Measurements from ENCODE around the gene ADAM12. TPM values are rescaled to one million over a fixed set of nuclear protein-coding genes. Genes with fewer than 3 reads are reported as not detected.

The ADAM12 gene
- polyA plus RNA-seq, 3 donors = 25.6 to 27.1 (median 26.1) TPM

DNA sequence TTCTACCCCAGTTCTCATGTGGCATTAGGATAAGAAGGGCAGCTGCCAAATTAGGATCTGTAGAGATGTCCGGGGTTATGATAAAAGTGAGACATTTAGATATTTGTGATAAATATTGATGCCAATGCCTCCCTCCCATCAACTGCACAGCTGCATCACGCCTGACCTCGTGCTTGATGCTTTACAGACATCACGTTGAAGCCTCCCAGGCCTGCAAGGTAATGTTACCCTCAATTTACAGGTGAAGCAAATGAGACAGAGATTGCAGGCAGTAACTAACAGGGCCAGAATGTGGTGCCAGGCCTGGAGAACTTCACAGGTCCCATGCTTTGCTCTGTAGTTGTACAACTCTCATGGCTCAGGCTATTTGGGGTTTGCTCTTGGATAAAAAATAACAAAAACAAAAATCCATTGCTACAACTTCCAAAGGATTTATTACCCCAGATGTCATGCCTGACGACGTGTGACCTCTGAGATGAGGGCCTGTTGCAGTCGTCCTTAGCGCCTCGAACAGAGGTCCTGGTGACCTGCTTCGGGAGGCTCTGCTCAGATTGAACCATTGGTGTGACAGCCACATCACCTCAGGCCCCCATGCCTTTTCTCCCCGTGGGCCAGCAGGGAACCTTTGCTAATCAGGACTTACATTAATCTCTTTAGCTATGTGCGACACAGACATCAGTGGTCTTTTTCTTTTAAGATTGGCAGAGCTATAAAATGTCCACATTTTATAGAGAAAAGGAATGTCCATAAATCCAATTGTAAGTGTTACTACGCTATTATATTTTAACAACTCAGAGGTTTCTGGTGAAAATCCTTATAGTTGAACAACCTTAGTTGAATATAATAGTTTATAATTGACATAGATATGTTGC lies 169.3 kb downstream of the ADAM12 start:
- DNase-seq (ENCODE audit: low read depth in 3 of 3, low spot score in 2 of 3) = no peak

DNA sequence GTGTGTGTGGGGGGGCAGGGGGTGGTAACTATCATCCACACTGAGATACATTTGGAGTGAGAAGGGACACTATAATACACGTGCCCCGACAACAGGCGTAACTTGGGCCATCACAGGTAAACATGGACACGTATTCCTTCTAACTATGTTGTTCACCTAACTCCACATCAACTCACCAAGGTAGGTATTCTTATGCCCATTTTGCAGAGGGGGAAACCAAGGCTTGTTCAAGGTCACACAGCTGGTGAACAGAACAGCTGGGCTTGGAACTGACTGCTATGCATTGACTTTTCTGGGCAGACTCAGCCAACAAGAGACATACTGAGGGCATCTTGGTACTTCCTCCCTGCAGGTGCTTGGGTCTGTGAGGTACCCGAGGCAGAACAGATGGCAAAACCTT lies 170.1 kb downstream of the ADAM12 start:
- DNase-seq (ENCODE audit: low read depth in 3 of 3, low spot score in 2 of 3) = no peak

DNA sequence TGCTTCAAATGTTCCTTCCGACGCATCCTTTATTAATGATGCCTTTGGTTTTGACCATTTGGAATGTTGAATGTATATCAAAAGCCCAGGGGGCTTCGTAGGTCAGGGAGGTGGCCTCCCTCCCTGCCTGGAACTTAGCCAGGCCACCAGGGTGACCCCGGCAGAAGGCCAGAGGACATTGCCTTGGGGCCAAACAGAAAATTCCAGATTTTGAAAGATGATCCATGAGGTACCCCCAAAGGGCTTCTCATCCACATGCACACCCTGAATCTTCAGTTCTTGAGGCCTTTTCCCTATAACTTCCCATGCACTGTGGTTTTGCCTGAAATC lies 171.7 kb downstream of the ADAM12 start:
- no peak for DNase-seq (ENCODE audit: low read depth in 3 of 3, low spot score in 2 of 3)

- peak; percentile 55 to 76 (median 69) for DNase-seq (ENCODE audit: low read depth in 3 of 3, low spot score in 2 of 3)
Measured at GRCh38 chr10:126215746-126216631, 172.3 kb downstream of the ADAM12 start.

- DNase-seq (ENCODE audit: low read depth in 3 of 3, low spot score in 2 of 3) = no peak
Measured at GRCh38 chr10:126214679-126215078, 173.6 kb downstream of the ADAM12 start.

- no peak for DNase-seq (ENCODE audit: low read depth in 3 of 3, low spot score in 2 of 3)
Measured at GRCh38 chr10:126214021-126214420, 174.3 kb downstream of the ADAM12 start.

- DNase-seq (ENCODE audit: low read depth in 3 of 3, low spot score in 2 of 3) = no peak
Measured at GRCh38 chr10:126212738-126213137, 175.5 kb downstream of the ADAM12 start.

- DNase-seq (ENCODE audit: low read depth in 3 of 3, low spot score in 2 of 3) = no peak
Measured at GRCh38 chr10:126210051-126210651, 178.1 kb downstream of the ADAM12 start.

DNA sequence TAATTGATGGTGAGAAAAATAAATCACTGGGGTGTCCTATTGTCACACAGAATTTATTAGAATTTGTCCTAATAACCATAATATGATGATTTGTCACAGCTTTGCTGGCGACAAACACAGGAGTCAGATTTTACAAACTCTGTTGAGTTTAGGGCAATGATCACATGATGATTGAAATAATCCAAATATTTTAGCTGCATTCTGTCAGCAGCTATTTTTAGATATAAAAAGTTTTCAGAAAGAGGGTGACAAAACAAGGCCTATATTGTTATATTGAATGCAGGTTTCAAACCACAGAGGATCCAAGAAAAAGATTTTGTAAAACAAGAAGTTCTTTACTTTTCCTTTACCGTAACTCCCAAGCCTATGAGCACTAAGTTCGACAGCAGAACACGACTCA lies 178.8 kb downstream of the ADAM12 start:
- no peak for DNase-seq (ENCODE audit: low read depth in 3 of 3, low spot score in 2 of 3)

- DNase-seq (ENCODE audit: low read depth in 3 of 3, low spot score in 2 of 3) = no peak
Measured at GRCh38 chr10:126208726-126209302, 179.5 kb downstream of the ADAM12 start.

- DNase-seq (ENCODE audit: low read depth in 3 of 3, low spot score in 2 of 3) = no peak
Measured at GRCh38 chr10:126207851-126208250, 180.4 kb downstream of the ADAM12 start.

DNA sequence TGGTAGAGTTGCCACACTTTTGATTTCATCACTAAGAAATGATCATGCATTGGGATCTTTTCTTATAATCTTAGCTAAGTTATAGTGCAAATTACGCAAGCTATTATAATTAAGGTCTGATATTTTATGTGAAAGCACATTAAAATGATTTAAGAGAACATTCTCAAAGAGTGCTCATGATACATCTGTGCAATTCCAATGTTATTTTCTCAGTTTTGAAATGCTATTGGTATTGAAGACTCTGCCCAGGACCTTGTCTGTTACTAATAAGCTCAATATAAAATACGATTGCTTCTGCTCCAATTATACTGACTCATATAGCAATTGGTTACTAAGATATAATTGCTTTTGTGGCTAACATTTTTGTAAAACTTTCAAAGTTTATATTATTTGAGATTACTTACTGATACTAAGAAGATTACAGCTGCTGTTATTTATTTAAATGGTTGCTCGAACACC lies 180.9 kb downstream of the ADAM12 start:
- no peak for DNase-seq (ENCODE audit: low read depth in 3 of 3, low spot score in 2 of 3)

- no peak for DNase-seq (ENCODE audit: low read depth in 3 of 3, low spot score in 2 of 3)
Measured at GRCh38 chr10:126205486-126206205, 182.6 kb downstream of the ADAM12 start.

DNA sequence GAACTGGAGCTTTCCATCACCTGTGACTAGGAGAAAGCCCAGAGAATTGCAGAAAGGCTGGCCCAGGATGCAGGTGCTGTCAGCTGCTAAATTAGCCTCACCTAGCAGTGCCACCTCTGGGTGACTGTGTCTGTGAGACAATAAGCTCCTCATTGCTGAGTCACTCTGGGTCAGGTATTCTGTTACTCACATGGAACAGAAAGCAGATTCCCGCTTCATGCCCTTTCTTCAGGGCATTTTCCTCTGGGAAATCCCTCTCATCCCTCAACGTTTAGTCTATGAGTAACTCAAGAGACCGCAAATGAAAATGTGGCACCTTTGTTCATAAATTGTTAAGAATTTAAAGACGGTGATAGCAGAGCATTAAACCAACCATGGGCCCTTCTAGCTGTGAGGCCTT lies 184.0 kb downstream of the ADAM12 start:
- DNase-seq (ENCODE audit: low read depth in 3 of 3, low spot score in 2 of 3) = no peak

- no peak for DNase-seq (ENCODE audit: low read depth in 3 of 3, low spot score in 2 of 3)
Measured at GRCh38 chr10:126203746-126204145, 184.5 kb downstream of the ADAM12 start.

- DNase-seq (ENCODE audit: low read depth in 3 of 3, low spot score in 2 of 3) = no peak
Measured at GRCh38 chr10:126201603-126202002, 186.7 kb downstream of the ADAM12 start.

- no peak for DNase-seq (ENCODE audit: low read depth in 3 of 3, low spot score in 2 of 3)
Measured at GRCh38 chr10:126199221-126199998, 188.9 kb downstream of the ADAM12 start.

DNA sequence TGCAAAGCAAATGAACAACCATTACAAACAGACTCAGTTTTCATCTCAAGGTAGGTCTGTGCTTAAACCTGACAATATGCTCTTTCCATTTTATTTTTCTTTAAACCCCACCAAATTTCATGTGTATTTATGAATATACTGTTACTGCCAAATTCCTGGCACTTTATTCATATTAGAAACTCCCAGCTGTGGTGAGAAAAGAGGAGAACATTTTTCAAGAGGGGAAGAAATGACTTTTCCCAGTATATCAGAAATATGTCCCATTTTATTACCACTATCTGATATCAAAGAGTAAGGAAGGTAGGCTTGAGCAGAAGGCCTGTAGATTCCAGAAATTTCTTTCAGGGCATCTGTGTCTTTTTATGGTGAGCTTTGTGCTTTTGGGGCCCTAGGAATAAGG lies 189.6 kb downstream of the ADAM12 start:
- no peak for DNase-seq (ENCODE audit: low read depth in 3 of 3, low spot score in 2 of 3)

GRCh38 chr10:126197036-126197543 lies 191.2 kb downstream of the ADAM12 start:
- no peak for DNase-seq (ENCODE audit: low read depth in 3 of 3, low spot score in 2 of 3)
